IMR-90 (cell line): ENCODE data around the gene TAF3.

Source experiments
- FOS ChIP-seq: fragments of 150-350 bp; IDR thresholded peaks from 2 replicates; pipeline ENCODE4 v1.6.1; 2016; ENCODE audit warnings: low read depth, low read length
- POLR2A ChIP-seq: IDR thresholded peaks from 2 replicates; pipeline ENCODE4 v1.6.1; 2012; ENCODE audit warnings: mild to moderate bottlenecking, low read depth, low read length
- RAD21 ChIP-seq: IDR thresholded peaks from 2 replicates; pipeline ENCODE4 v1.6.1; 2012; ENCODE audit warnings: low read length, improper control_type of control experiment
- RCOR1 ChIP-seq: IDR thresholded peaks from 2 replicates; pipeline ENCODE4 v1.6.1; 2012; ENCODE audit warnings: mild to moderate bottlenecking, low read length, improper control_type of control experiment; ENCODE audit not compliant: insufficient replicate concordance
- RFX5 ChIP-seq: IDR thresholded peaks from 2 replicates; pipeline ENCODE4 v1.8.0; 2012; ENCODE audit warnings: low read depth, mild to moderate bottlenecking, low read length, moderate library complexity
- SMC3 ChIP-seq: fragments of 150-350 bp; IDR thresholded peaks from 2 replicates; pipeline ENCODE4 v1.6.1; 2016; ENCODE audit warnings: low read depth, mild to moderate bottlenecking, antibody characterized with exemption, low read length, moderate library complexity
- TF ChIP-seq, protein P1 (sequence below): conservative IDR thresholded peaks from 2 replicates; pipeline ENCODE4 v1.5.1; 2012; ENCODE audit warnings: mild to moderate bottlenecking, low read depth, low read length, improper control_type of control experiment
- TF ChIP-seq, protein P2 (sequence below): fragments of 150-350 bp; IDR thresholded peaks from 2 replicates; pipeline ENCODE4 v1.6.1; 2017; ENCODE audit warnings: mild to moderate bottlenecking, antibody characterized with exemption, low read length, low read depth

DNA sequence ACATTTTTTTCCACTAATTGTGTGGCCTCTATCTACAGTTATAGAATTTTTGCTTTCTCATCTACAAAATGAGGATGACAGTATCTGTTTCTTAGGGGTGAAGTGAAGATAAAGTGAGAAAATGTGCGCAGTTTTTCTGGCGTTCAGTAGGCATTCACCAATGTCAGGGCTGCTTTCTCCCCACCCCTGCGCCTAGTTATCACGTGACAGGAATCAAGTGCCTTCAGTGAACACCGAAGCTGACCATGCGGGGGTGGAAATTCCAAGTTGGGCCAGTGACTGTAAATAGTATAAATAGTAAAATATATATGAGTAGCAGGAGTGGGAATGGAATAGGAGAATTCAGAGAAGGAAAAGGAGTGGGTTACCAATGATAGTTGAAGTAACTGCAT is 77.4 kb downstream of the TAF3 start:
- TF ChIP-seq POLR2A (no peak), RCOR1 (no peak), SMC3 (no peak), RFX5 (no peak), FOS (no peak), RAD21 (no peak)
- TF ChIP-seq, protein P1, sequence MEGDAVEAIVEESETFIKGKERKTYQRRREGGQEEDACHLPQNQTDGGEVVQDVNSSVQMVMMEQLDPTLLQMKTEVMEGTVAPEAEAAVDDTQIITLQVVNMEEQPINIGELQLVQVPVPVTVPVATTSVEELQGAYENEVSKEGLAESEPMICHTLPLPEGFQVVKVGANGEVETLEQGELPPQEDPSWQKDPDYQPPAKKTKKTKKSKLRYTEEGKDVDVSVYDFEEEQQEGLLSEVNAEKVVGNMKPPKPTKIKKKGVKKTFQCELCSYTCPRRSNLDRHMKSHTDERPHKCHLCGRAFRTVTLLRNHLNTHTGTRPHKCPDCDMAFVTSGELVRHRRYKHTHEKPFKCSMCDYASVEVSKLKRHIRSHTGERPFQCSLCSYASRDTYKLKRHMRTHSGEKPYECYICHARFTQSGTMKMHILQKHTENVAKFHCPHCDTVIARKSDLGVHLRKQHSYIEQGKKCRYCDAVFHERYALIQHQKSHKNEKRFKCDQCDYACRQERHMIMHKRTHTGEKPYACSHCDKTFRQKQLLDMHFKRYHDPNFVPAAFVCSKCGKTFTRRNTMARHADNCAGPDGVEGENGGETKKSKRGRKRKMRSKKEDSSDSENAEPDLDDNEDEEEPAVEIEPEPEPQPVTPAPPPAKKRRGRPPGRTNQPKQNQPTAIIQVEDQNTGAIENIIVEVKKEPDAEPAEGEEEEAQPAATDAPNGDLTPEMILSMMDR, result no peak
- TF ChIP-seq, protein P2, sequence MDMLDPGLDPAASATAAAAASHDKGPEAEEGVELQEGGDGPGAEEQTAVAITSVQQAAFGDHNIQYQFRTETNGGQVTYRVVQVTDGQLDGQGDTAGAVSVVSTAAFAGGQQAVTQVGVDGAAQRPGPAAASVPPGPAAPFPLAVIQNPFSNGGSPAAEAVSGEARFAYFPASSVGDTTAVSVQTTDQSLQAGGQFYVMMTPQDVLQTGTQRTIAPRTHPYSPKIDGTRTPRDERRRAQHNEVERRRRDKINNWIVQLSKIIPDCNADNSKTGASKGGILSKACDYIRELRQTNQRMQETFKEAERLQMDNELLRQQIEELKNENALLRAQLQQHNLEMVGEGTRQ, result no peak
